Endothelial cell (in vitro differentiated cells): ENCODE data around the gene CNTROB. TPM values are rescaled to one million over a fixed set of nuclear protein-coding genes. Genes with fewer than 3 reads are reported as not detected.

Source experiments
- DNase-seq: peaks from one replicate; pipeline ENCODE4 v3.0.0; 2021; ENCODE audit warnings: low spot score
- H3K27ac Mint-ChIP-seq: one replicate; pipeline ENCODE4 v1.8.0; 2021; ENCODE audit warnings: mixed read lengths, inconsistent platforms; ENCODE audit not compliant: unreplicated experiment
- H3K27me3 Mint-ChIP-seq: one replicate; pipeline ENCODE4 v1.8.0; 2021; ENCODE audit warnings: mild to moderate bottlenecking, moderate library complexity, mixed read lengths, inconsistent platforms; ENCODE audit not compliant: unreplicated experiment
- H3K36me3 Mint-ChIP-seq: one replicate; pipeline ENCODE4 v1.8.0; 2021; ENCODE audit warnings: mild to moderate bottlenecking, low read depth, mixed read lengths, inconsistent platforms; ENCODE audit not compliant: unreplicated experiment
- H3K4me1 Mint-ChIP-seq: one replicate; pipeline ENCODE4 v1.8.0; 2021; ENCODE audit warnings: mild to moderate bottlenecking, mixed read lengths, inconsistent platforms; ENCODE audit not compliant: unreplicated experiment
- H3K4me3 Mint-ChIP-seq: one replicate; pipeline ENCODE4 v1.8.0; 2021; ENCODE audit warnings: mild to moderate bottlenecking, mixed read lengths, inconsistent platforms; ENCODE audit not compliant: unreplicated experiment
- H3K9me3 Mint-ChIP-seq: one replicate; pipeline ENCODE4 v1.8.0; 2021; ENCODE audit warnings: mixed read lengths, inconsistent platforms; ENCODE audit not compliant: unreplicated experiment
- total RNA-seq: library from RNA; stranded (reverse); fragmentation: NEBNext Ultra II Directional; extraction: Animal tissue kit (Norgen Biotek cat#: 25700); gene quantifications from one replicate; pipeline ENCODE4 v1.2.1, GENCODE V29; 2021; ENCODE audit not compliant: unreplicated experiment
- TF ChIP-seq, protein P1 (sequence below): fragments of 200-600 bp; sonication (generic); IDR thresholded peaks from one replicate; pipeline ENCODE4 v1.5.0; 2021; ENCODE audit warnings: antibody characterized with exemption; ENCODE audit not compliant: unreplicated experiment

Gene CNTROB
- total RNA-seq, 1 donor from 2014 or later: 32.6 TPM

DNA sequence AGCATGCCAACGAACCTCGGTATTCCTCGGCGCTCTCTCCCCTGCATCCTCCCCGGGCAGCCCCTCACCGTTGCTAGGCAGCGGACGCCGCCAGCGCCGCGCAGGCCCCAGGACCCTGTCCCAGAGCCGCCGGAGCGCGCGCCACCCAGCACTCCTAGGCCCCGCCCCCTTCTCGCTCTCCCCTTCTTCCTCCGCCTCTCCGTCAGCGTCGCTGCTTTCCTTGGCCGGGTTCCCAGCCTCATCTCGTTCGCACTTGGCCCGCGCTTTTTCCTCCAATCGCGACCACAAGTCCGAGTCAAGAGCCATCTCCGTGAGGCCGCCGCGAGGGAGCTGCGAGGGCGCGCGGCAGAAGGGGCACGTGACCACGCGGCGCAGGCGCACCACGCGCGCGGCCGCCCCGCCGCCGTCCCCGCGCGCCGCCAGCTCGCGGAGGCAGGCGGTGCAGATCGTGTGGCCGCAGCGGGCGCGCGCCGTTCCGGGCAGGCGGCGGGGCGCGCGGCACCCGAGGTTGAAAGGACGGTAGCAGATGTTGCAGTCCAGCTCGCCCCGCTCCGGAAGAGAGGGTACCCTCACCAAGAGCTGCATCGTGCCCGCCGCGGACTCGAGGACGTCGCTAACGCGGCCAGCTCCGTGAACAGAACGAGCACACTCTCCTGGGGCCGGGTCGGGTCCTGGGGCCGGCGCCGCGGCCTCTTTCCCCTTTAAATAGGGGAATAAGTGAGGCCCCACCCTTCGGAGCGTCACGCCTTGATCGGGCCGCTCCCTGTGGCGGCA lies 16.2 kb upstream of the CNTROB start, which contains the start of gene RNF227:
RNF227 (minus strand) TSS at position 679 of the 774 bp plus-strand sequence; CDS start at position 585, 94 bp downstream.
- Mint-ChIP-seq H3K27me3 (peaks cover 16% of the 10 kb centered on the region), H3K4me1 (peaks cover 27% of the 10 kb centered on the region), H3K4me3 (peak within 1 kb of the TSS; percentile 88), H3K36me3 (peaks cover 3% of the 10 kb centered on the region), H3K9me3 (no peaks in the 10 kb centered on the region), H3K27ac (no peak within 1 kb of the TSS)
- DNase-seq: peak; percentile 72
- TF ChIP-seq, protein P1, sequence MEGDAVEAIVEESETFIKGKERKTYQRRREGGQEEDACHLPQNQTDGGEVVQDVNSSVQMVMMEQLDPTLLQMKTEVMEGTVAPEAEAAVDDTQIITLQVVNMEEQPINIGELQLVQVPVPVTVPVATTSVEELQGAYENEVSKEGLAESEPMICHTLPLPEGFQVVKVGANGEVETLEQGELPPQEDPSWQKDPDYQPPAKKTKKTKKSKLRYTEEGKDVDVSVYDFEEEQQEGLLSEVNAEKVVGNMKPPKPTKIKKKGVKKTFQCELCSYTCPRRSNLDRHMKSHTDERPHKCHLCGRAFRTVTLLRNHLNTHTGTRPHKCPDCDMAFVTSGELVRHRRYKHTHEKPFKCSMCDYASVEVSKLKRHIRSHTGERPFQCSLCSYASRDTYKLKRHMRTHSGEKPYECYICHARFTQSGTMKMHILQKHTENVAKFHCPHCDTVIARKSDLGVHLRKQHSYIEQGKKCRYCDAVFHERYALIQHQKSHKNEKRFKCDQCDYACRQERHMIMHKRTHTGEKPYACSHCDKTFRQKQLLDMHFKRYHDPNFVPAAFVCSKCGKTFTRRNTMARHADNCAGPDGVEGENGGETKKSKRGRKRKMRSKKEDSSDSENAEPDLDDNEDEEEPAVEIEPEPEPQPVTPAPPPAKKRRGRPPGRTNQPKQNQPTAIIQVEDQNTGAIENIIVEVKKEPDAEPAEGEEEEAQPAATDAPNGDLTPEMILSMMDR: no peak

GRCh38 chr17:7916385-7916682 lies 15.7 kb upstream of the CNTROB start:
- Mint-ChIP-seq H3K36me3 (no peaks in the 10 kb centered on the region), H3K27me3 (peaks cover 13% of the 10 kb centered on the region), H3K27ac (no peak overlapping the region), H3K4me3 (peak overlapping the region; percentile 73), H3K4me1 (peaks cover 30% of the 10 kb centered on the region), H3K9me3 (no peaks in the 10 kb centered on the region)
- DNase-seq: no peak
- TF ChIP-seq, protein P1: no peak

DNA sequence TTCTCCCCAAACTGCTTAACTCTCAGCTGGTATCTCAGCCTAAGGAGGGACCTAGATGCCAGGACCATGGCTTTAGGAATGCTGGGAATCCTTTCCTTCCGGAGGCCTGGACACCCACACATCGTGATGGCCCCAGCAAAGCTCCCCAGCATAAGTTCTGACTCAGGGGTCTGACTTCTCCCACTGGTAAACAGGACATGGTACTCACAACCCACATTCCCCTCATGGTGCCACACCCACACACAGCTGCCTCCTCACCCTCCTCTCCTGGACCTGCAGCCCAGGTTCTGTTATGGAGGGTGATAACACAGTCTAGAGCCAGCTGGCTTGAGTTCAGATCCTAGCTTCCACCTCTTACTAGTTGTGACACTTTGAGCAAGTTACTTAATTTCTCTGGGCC lies 15.2 kb upstream of the CNTROB start:
- DNase-seq: no peak
- peaks cover 13% of the 10 kb centered on the region for H3K27me3 Mint-ChIP-seq
- no peaks in the 10 kb centered on the region for H3K9me3 Mint-ChIP-seq

GRCh38 chr17:7922269-7922844 lies 9.6 kb upstream of the CNTROB start:
- Mint-ChIP-seq H3K36me3 (peaks cover 9% of the 10 kb centered on the region), H3K9me3 (no peaks in the 10 kb centered on the region), H3K4me1 (peaks cover 29% of the 10 kb centered on the region), H3K4me3 (peak overlapping the region; percentile 59), H3K27ac (peak overlapping the region; percentile 89), H3K27me3 (peaks cover 3% of the 10 kb centered on the region)
- TF ChIP-seq, protein P1: no peak
- no peak for DNase-seq

More for the DNA sequence above, 15.2 kb upstream of the CNTROB start:
- no peaks in the 10 kb centered on the region for H3K36me3 Mint-ChIP-seq
- H3K4me3 Mint-ChIP-seq: peak overlapping the region; percentile 74
- H3K4me1 Mint-ChIP-seq: peaks cover 34% of the 10 kb centered on the region
- H3K27ac Mint-ChIP-seq: no peak overlapping the region
- TF ChIP-seq, protein P1: no peak
